GM21447 (cell line): Measurements from ENCODE around the gene ARL15.
"Not testable (repeated sequence)": the region's sequence is repeated elsewhere in the genome, so short reads cannot be mapped to it uniquely, and the experiment has no call there.

ENCODE experiments used
- ATAC-seq: cut with Tn5 transposase; IDR thresholded peaks from one replicate; pipeline ENCODE4 v1.9.1; 2021; ENCODE audit not compliant: unreplicated experiment

ARL15 gene

DNA sequence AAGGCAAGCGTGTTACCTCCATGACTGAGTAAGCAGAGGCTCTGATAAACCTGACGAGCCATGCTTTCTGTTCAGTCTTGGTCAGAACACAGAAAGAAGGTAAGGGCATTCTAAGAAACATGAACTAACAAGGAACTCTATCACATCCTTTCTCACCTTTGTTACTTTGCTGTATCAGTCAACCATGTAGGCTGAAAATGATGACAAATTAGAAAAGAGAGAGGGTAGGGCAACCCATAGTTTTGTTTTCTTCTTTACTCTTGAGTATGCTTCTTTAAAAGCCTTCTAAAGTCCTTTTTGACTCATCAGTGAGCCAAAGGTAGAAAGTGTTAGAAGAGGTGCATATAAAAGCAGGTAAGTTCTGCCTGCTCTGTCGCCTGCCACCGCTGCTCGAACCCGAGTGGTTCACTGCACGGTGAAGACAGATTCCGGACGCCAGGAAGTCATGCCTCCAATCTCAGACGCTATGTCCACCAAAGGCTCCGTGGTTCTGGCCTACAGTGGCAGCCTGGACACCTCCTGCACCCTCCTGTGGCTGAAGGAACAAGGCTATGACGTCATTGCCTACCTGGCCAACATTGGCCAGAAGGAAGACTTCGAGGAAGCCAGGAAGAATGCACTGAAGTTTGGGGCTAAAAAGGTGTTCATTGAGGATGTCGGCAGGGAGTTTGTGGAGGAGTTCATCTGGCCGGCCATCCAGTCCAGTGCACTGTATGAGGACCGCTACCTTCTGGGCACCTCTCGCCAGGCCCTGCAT is 451.5 kb downstream of the ARL15 start:
- ATAC-seq: no peak

DNA sequence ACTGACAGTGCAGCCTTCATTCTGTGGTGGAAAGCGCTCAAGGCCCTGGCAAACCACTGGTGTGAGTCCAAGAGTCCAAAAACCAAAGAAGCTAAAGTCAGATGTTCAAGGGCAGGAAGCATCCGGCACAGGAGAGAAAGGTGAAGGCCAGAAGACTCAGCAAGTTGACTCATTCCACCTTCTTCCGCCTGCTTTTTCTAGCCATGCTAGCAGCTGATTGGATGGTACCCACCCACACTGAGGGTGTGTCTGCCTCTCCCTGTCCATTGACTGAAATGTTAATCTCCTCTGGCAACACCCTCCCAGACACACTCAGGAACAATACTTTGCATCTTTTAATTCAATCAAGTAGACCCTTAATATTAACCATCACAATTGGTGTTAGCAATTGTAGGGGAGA is 453.9 kb downstream of the ARL15 start:
- no peak for ATAC-seq

DNA sequence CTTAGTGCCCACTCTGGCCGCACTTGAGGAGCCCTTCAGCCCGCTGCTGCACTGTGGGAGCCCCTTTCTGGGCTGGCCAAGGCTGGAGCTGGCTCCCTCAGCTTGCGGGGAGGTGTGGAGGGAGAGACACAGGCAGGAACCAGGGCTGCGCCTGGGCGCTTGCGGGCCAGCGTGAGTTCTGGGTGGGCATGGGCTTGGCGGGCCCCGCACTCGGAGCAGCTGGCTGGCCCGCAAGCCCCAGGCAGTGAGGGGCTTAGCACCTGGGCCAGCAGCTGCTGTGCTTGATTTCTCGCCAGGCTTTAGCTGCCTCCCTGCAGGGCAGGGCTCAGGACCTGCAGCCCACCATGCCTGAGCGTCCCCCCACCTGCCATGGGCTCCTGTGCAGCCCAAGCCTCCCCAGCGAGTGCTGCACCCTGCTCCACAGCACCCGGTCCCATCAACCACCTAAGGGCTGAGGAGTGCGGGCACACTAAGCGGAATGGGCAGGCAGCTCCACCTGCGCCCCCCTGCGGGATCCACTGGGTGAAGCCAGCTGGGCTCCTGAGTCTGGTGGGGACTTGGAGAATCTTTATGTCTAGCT is 473.4 kb downstream of the ARL15 start:
- ATAC-seq: not testable (repeated sequence)

DNA sequence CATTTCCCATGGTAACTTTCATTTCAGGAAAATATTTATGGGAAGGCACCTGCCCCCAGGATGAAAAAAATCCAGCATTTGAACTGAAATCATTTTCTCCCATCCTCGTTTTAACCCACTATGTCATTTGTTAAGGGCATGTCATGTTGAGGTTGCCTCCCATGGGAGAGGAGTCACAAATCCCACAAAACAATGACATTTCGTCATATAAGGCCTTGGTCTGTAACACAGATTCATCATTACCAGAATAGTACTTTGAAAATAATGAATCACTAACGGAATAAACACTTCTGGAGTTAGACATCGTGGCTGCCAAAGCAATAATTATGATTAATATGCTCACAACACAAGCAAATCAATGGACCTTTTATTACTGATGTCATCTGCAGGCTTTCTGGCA is 475.9 kb downstream of the ARL15 start:
- no peak for ATAC-seq
